Anterior cingulate cortex (tissue), 58 donors: Measurements from ENCODE around the gene CASP3.

Source experiments
- DNase-seq, 58 donors: peaks; one replicate each; lab custom pipeline; 2025; lab: John Stamatoyannopoulos, UW

The CASP3 gene

DNA sequence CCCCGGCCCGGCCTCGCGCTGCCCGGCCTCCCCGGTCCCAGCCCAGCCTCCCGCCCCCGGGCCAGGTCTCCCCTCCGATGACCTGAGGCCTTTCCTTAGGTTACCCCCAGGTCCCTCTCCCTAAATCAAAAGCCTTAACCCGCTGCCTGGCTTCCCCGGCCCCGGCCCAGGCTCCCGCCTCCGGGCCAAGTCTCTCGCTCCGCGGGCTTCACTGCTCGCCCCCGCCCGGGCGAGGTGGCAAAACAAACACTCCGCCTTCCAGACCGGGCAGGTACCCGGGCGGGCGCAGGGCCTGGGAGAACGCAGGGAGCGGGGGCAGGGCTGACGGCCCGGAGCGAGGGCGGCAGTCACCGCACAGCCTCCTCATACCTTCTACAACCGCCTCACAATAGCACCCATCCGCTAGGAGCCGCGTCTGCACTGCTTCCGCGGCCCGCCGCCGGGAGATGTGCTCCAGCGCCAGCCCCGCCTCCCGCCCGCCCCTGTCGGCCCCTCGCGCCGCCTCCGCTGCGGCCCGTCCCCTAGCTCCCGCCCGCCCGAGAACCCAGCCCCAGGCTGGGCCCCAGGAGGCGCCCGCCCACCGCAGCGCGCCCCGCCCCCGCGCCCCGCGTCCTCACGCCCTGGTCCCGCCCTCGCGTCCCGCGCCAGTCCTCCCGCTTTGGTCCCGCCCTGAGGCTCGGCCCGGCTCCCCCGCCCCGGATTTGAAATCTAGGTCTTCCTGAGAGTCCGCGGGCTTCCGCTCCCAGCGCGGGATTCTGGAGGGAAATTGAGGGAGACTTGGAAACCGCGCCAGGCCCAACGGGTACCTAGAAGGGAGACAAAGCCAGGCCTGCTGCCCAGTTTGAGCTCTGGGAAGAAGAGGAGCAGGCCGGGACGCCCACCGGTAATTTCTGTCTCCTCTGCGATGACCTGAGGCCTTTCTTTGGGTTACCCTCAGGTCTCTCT lies at the start of gene CASP3, which contains the start of gene PRIMPOL:
CASP3 (minus strand) TSS at position 422 of the 945 bp plus-strand sequence. CDS start 10,994 bp downstream, outside the sequence.
PRIMPOL (plus strand) TSS at position 713 of the 945 bp plus-strand sequence. CDS start 7,403 bp downstream, outside the sequence.
- peak; percentile 72 to 98 (median 96) for DNase-seq

GRCh38 chr4:184697956-184698355 lies 48.7 kb upstream of the CASP3 start:
- DNase-seq: no peak

- DNase-seq: peak in 3 of 58 donors; percentile 2 to 4 (median 3)
These were observed 46.1 kb upstream of the CASP3 start for GRCh38 chr4:184695178-184695896.

DNA sequence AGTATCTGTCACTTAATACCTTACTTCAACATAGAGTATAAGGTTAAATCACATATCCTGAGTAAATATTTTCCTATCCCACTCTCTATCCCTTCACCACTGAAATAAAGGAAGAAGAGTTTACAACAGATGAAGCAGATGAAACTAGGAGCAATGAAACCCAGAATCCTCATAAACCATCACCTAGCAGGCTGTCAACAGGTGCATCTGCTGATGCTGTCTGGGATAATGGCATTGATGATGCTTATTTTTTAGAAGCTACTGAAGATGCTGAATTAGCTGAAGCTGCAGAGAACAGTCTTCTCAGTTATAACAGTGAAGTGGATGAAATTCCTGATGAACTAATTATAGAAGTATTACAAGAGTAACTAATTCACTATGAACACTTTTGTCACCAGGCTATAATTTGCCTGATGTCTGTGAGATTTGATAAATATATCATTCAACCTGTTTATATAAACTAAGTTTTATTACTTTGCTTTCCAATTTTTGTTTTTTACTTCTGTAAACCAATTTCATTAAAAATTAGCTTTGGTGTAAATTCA lies 45.2 kb upstream of the CASP3 start:
- no peak for DNase-seq

DNA sequence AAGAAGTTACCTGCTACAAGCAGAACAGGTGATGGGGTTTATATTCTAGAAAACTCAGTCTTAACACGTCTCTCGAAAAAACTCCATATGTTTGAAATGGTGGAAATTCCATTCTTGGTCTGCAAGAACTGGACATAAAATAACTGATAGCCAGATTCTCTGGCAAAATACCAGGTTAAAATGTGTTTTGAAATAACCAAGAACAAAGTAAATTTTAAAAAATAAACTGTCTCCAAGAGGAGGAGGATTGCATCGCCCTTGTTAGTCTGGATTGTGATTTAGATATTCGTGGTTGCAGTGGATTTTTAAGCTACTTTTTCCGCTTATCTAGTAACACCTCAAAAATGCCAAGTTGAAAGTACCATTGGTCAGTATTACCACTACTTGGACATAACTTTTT lies 43.8 kb upstream of the CASP3 start:
- no peak for DNase-seq

- DNase-seq: no peak
These were observed 40.4 kb upstream of the CASP3 start for GRCh38 chr4:184689681-184690080.

DNA sequence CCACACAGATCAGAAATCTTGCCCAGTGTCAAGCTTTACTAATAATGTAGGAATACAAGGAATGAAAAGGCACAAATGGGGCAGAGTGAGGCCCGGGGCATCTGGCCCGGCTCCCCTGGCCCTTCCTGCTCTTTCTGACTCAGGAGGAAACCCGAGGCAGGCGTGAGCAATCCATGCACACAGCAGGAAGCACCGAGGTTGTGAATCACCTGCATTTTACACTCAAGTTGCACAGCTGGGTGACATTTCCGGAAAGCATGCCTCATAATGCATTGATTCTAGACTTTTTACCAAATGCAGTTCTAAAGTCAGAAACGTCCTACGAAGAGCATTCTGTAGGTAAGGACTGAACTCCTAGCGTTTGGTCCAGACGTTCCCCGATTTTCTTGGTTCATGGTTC lies 39.2 kb upstream of the CASP3 start:
- DNase-seq: no peak

GRCh38 chr4:184688005-184688404 lies 38.8 kb upstream of the CASP3 start:
- no peak for DNase-seq

- DNase-seq: no peak
These were observed 35.4 kb upstream of the CASP3 start for GRCh38 chr4:184684491-184685189.

DNA sequence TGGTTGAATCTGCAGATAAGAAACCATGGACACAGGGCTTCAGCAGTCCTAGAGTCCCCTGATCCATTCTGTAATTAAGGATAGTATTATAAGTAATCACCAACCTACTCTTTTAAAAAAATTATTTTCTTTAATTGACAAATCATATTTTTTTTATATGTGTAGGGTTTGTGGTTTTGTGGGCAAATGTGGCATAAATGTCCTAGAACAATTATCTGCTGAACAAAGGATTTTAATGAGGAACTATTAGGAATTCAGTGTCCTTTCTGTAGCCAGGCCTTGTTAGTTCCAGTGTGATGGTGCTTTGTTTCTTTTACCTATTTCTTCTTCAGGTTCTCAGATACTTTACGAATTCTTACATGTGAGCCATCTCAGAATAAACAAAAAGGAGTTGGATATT lies 32.7 kb upstream of the CASP3 start:
- no peak for DNase-seq

- DNase-seq: no peak
These were observed 31.5 kb upstream of the CASP3 start for GRCh38 chr4:184680698-184681097.

GRCh38 chr4:184675821-184676492 lies 26.7 kb upstream of the CASP3 start:
- no peak for DNase-seq

GRCh38 chr4:184675018-184675417 lies 25.8 kb upstream of the CASP3 start:
- no peak for DNase-seq

DNA sequence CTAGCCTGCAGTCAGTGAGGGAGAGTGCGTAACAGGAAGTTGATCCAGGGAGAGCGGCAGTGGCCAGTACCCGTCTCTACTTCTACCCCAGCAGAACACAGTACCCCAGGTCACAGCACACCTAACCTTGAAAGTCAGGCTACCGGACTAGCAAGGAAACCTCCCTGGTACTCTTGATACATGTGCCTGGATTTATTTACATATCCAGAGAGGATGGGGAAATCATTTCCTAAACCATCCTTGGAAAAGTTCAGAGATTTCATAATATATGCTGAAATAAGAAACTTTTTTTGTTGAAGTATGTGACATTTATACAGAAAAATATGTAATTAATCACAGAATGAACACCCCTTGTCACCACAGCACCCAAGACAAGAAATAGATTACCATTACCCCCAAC lies 24.8 kb upstream of the CASP3 start:
- no peak for DNase-seq

- DNase-seq: no peak
These were observed 23.5 kb upstream of the CASP3 start for GRCh38 chr4:184672741-184673140.

DNA sequence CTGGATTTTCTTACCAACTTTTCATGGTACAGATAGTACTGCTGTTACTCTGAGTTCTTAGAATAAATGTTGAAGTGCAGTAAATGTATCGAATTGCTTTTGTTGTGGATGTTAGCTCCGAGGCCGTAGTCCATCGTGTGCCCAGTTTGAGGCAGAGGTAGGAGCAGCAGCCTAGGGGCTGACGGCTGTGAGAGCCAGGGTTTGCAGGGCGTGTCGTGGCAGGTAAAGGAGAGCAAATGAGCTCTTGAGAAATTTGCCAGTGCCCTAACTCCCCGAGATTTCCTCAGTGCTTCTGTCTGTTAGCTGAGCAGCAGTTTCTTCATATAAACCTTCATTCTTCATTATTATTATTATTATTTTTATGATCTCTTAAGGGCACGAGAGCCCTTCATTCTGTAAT lies 21.9 kb upstream of the CASP3 start:
- DNase-seq: no peak

DNA sequence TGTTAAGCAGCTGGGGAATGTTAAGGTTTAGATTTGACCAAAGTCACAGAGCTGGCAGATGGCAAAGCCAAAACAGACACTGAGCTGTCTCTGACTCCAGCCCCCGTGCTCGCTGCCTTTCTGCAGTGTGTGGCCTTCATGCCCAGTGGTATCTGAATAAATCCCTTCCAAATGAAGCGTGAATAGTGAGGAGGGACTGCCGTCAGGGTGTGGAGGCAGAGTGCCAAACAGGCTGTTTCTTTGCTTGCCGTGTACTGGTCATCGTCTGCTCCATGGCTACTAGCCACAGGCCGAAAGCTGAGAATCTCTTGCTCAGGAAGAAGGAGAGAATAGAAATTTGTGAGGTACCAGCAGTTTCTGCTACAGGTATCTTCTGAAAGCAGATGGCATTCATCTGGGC lies 20.0 kb upstream of the CASP3 start:
- peak in 3 of 58 donors; percentile 2 to 13 (median 6) for DNase-seq

DNA sequence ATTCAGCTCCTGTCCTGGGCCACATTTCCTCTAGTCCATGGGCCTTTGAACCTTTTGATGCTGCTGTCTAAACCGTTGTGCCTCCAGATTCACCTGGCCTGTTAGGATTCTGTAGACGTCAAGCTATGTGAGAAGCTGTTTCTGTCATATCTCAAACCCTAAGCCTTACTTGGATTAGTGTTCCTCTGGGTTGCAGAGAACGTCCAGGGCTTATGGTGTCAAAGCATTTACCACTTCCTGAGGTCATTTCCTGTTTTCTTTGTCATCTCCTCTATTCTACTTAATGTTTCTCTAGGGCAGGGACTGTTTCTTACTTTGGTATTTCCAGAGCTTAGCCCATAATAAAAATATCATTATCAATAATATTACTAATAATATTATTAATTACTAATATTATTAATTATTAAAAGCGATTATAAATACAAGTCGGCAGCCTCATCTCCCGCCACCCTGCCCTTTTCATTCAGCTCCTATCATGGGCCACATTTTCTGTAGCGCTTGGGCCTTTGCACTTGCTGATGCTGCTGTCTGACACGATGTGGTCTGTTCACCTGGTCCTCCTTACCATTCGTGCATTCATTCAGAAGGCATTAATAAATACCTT lies 19.4 kb upstream of the CASP3 start:
- no peak for DNase-seq

DNA sequence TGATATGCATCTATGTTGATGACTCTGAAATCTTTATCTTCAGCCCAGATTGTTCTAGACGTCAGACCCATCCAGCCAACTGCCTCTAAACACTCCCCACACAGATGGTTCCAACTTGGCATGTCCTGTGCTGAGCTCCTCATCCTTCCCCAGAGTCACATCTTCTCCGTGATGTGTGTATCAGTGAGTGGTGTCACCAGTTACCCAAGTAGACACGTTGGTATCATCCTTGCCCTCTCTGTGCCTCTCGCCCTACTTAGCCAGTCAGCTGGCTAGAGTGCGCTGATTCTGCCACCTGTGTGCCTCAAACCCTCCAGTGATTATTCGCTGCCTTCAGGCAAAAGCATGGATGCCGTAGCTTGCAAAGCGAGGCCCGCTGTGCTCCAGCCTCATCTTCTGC lies 18.8 kb upstream of the CASP3 start:
- no peak for DNase-seq

GRCh38 chr4:184666670-184667069 lies 17.4 kb upstream of the CASP3 start:
- DNase-seq: no peak
